DMS 273 (cell line): Measurements from ENCODE around the gene ADGRA3.
A peak's percentile ranks its signal among the peaks of the same experiment; 100 is the strongest.
"Not testable (repeated sequence)": the region's sequence is repeated elsewhere in the genome, so short reads cannot be mapped to it uniquely, and the experiment has no call there.

Source experiments
- DNase-seq: peaks from one replicate; lab custom pipeline; 2025; ENCODE audit not compliant: unreplicated experiment; lab: John Stamatoyannopoulos, UW

ADGRA3 gene

DNA sequence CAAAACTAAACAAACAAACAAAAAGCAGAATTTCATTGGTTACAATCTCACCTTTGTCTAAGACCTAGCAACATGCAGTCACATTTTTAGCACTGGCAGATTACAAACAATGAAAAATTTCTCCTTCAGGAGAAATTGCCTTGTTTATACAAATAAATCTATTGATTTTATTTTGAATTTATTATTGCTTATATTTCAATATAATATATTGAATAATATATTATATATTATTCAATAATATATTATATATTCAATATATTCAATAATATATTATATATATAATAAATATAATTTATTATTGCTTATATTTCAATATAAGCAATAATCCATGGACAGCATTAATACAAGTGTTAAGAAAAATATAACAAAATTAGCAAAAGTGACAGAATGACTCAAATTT lies 131.7 kb downstream of the ADGRA3 start:
- DNase-seq = no peak

DNA sequence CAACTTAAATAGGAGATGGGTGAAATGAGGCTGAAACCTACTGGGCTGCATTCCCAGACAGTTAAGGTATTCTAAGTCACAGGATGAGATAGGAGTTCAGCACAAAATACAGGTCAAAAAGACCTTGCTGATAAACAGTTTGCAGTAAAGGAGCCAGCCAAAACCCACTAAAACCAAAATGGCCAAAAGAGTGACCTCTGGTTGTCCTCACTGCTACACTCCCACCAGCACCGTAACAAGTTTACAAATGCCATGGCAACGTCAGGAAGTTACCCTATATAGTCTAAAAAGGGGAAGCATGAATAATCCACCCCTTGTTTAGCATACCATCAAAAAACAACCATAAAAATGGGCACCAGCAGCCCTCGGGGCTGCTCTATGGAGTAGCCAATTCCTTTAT lies 133.7 kb downstream of the ADGRA3 start:
- DNase-seq = not testable (repeated sequence)

DNA sequence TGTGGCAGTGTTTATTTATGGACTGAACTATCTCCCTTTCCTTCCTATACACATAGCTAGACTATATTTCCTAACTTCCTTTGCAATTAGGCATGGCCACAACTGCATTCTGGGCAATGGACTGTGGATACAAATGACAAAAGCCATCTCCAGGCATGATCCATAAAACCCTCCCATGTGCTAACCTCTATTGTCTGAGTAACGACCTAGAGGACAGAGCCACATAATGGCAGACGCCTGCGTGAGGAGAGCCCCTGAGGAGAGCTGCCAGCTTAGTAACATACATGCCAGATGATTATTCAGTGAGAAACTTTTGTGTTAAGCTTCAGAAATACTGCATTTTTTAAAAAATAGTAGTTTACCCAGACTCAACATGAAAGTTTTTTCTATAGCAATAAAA lies 142.9 kb downstream of the ADGRA3 start:
- no peak for DNase-seq

DNA sequence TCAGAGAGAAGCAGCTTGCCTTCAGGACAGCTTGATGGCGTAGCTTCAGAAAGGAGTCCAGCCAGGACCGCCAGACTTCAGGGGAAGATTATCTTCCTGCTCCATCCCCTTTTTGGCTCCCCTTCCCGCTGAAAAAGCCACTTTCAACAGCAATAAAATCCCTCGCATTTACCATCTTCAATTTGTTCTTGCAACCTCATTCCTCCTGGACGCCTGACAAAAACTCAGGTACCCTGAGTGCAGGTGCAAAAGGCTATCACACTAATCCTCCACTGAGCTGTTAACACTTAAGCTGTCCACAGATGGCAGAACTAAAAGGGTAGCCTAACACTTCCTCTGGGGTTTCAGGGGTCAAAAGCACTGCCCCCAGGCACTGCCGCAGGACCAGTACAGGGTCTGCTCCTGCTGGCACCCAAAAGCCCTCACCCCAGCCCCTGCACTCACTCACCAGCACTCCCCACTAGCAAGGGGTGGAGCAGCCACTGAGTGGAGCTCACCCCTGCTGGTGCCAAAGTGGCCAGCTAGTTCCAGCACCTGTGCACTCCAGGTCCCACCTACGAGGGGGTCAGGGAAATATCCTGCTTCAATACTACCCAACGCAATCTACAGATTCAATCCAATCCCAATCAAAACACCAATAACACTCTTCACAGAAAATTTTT lies 145.8 kb downstream of the ADGRA3 start:
- no peak for DNase-seq

DNA sequence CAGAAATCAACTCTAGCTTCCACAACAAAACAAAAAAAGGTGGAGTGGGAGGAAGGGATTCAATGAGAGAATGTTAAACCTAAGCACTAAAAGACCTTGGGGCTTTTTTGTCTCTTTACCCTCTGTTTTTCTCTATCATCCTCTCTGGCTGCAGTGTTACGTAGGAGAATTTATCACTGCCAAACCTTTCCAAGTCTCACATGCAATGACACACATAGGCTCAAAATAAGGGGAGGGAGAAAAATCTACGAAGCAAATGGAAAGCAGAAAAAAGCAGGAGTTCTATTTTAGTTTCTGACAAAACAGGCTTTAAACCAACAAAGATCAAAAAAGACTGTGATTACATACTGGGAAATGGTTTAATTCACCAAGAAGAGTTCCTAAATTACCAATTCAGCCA lies 152.1 kb downstream of the ADGRA3 start:
- DNase-seq = no peak

DNA sequence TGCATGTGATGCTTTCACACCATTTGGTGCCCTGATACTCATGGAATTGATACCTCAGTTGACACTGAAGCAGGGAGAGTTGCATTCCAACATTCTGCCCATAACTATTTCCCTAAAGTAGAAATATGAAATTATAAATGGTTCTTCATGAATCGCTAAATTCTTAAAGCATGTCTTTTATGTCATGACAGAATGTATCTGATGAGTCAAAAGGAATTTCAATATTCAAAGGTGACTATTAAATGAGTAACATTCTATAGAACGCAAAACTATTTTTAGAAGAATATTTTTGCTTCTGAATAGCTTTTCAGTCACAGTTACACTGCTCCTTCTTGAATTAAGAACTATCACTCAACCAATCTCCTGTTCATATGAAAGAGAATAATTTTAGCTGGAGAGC lies 152.8 kb downstream of the ADGRA3 start:
- no peak for DNase-seq

DNA sequence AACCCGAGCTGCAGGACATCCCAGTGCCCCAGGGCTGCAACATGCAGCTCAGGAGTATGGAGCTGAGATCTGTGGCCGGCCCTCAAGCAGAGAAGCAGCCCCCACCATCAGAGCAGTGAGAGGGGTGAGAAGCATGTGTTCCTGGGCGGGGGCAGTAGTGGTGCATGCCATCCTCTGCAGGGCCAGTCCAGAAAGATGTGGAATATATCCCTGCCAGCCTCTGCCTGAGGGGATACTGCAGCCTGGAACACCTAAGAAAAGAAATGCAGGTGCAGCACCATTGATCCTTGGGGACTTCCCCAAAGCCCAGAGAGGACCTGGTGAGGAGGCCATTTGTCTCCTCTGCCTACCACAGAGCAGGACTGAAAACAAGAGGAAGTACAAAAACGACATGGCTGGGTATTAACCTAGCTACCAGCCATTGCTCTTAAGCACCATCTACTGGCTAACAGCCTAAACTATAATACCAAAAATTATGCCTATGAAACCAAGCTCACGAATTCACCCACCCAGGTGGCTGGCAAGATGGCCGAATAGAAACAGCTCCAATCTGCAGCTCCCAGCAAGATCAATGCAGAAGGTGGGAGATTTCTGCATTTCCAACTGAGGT lies 158.8 kb downstream of the ADGRA3 start:
- DNase-seq = peak; percentile 36

DNA sequence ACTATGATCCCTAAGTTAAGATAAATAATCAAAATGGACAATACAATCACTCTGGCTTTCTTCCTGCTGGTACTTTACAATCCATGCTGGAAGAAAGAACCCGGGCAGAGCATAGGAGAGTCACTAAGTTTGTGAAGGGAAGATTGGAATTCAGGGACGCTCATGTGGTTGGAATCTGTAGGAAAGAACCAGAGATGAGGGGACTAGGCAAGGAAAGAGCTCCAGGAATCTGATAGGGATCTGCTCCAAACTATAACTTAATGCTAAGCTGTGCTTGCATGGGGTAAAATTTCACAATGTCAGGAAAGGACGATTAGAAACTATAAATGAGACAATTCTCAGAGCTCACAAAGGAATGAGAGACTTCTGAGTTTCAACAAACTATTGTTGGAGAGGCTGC lies 167.5 kb downstream of the ADGRA3 start:
- DNase-seq = no peak

DNA sequence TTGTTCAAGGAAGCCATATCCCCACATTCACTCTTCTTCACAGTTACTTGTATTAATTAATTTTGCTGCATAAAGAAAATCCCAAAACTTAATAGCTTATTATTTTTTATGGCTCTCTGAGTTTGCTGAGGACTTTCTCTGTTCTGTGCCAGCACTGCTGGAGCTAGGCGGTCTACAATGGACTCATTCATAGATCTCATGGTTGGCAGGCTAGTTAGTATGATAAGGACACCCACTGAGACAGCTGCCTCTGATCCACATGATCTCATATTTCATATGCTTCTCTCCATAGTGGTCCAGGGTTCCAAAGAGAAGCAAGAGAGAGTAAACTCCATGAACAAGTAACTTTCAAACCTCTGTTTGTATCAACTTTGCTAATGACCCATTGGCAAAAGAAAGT lies 170.2 kb downstream of the ADGRA3 start:
- DNase-seq = no peak

DNA sequence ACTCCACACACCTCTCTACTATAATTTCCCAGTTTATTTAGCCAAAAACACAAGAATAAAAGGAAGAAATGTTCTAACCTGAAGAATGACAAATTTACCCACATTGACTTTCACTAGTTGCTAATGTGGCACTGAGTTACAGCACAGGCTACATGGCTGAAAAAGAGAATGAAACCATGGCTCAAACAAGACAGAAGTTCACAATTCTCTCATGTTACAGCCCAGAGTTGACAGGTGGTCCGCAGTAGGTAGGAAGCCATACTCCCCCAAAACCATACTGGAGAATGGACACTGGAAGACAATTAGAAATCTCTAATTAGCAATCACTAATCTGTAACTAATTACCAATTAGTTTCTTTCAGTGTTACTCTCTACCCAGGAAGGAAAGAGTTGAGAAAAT lies 170.8 kb downstream of the ADGRA3 start:
- DNase-seq = no peak

DNA sequence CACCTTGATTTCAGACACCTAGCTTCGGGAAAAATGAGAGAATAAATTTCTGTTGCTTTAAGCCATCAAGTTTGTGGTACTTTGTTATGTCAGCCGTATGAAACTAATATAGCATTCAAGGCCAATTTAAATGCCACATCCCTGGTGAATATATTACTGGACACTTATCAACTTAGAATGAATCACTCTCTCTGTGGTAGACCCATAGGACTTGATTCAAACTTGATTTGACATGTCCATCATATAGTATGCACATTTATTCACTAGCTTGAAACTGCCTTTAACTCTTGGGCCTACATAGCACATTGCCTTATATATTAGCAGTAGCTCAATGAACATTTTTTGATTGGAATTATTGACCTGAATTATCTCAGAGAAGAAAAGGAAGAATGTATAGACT lies 172.3 kb downstream of the ADGRA3 start:
- no peak for DNase-seq

DNA sequence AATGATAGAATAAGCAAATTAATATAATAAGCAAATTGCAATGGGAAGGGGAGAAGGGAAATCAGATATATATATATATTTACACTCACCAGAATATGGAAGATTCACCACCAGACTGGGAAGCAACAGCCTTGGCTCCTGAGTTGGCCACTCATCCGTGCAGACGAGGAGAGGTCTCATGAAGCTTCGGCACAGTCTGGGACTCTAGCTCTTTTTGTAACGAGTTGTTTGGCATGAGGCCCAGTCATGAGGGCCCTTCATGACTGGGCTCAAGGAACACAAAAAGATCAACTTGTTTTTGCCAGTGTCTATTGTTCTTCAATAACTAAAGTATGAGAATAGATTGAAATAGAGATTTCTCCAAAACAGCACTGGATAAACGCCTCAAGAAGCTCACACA lies 176.4 kb downstream of the ADGRA3 start:
- DNase-seq = no peak

DNA sequence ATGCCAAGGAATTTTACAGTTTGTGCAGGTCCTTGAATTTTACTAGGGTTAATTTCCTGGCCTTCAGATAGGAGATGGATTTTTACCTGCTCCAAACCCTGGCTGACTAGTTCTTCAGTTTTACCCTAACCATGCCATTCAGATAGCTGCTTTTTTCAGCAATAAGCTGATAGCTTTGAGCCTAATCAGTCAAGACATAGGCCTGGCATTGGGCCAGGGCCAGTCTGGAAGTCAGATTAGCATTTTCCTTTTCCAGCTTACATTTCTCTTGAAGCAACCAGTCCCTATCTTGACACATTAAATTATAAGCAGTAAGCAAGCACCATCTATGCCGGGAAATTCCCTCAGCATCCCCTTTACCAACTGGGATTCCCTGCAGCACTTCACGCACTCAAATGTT lies 177.1 kb downstream of the ADGRA3 start:
- DNase-seq = no peak
